D721Med (cell line): Measurements from ENCODE around the gene DDX6.
"Not testable (repeated sequence)": the region's sequence is repeated elsewhere in the genome, so short reads cannot be mapped to it uniquely, and the experiment has no call there.

ENCODE experiments used
- DNase-seq: peaks from one replicate; pipeline ENCODE4 v3.0.0; 2011; ENCODE audit warnings: low spot score; ENCODE audit not compliant: insufficient read length
- FAIRE-seq: peaks from 2 replicates; lab custom pipeline; 2011; peaks lifted over from hg19 to GRCh38; lab: Jason Lieb, UNC
- CTCF ChIP-seq: IDR thresholded peaks from 2 replicates; pipeline ENCODE4 v1.5.1; 2012; ENCODE audit warnings: mild to moderate bottlenecking, control low read depth; ENCODE audit not compliant: insufficient read depth; ENCODE audit errors: missing control alignments

DDX6 gene

GRCh38 chr11:118774032-118774431 lies 16.9 kb downstream of the DDX6 start:
- no peak for TF ChIP-seq CTCF
- FAIRE-seq (no peak), DNase-seq (no peak)

- TF ChIP-seq CTCF, result no peak
- DNase-seq (no peak), FAIRE-seq (no peak)
These were observed 19.2 kb downstream of the DDX6 start for GRCh38 chr11:118771547-118772288.

- DNase-seq (no peak), FAIRE-seq (no peak)
- TF ChIP-seq CTCF, result no peak
These were observed 22.3 kb downstream of the DDX6 start for GRCh38 chr11:118768690-118769089.

GRCh38 chr11:118766035-118766434 lies 24.9 kb downstream of the DDX6 start:
- no peak for FAIRE-seq
- no peak for DNase-seq
- TF ChIP-seq CTCF, result no peak

GRCh38 chr11:118765095-118765691 lies 25.8 kb downstream of the DDX6 start:
- not testable (repeated sequence) for FAIRE-seq

GRCh38 chr11:118763041-118763440 lies 27.9 kb downstream of the DDX6 start:
- DNase-seq (no peak), FAIRE-seq (no peak)
- no peak for TF ChIP-seq CTCF

More at GRCh38 chr11:118765095-118765691, 25.8 kb downstream of the DDX6 start:
- not testable (repeated sequence) for DNase-seq

GRCh38 chr11:118761981-118762380 lies 29.0 kb downstream of the DDX6 start:
- not testable (repeated sequence) for DNase-seq, FAIRE-seq

- no peak for DNase-seq
- no peak for TF ChIP-seq CTCF
- FAIRE-seq, result no peak
These were observed 33.0 kb downstream of the DDX6 start for GRCh38 chr11:118757876-118758399.
